Iris pigment epithelial cell (primary cell): ENCODE results near the gene FOXJ3.
"Not testable (repeated sequence)": the region's sequence is repeated elsewhere in the genome, so short reads cannot be mapped to it uniquely, and the experiment has no call there.

Experiments
- DNase-seq: peaks from one replicate; pipeline ENCODE4 v3.0.0-alpha.2; 2011; ENCODE audit warnings: low read depth

The FOXJ3 gene

GRCh38 chr1:42251042-42251441, 84.0 kb downstream of the FOXJ3 start:
- DNase-seq: no peak

- no peak for DNase-seq
Observed at GRCh38 chr1:42250164-42250563, 84.9 kb downstream of the FOXJ3 start.

- peak; percentile 62 for DNase-seq
Observed at GRCh38 chr1:42240966-42241755, 93.9 kb downstream of the FOXJ3 start.

- peak; percentile 54 for DNase-seq
Observed at GRCh38 chr1:42239555-42239954, 95.5 kb downstream of the FOXJ3 start.

GRCh38 chr1:42239041-42239440, 96.0 kb downstream of the FOXJ3 start:
- no peak for DNase-seq

GRCh38 chr1:42231253-42231652, 103.8 kb downstream of the FOXJ3 start:
- DNase-seq: no peak

- DNase-seq: no peak
Observed at GRCh38 chr1:42228938-42229337, 106.1 kb downstream of the FOXJ3 start.

- DNase-seq: peak; percentile 64
Observed at GRCh38 chr1:42223036-42223435, 112.0 kb downstream of the FOXJ3 start.

GRCh38 chr1:42221952-42222606, 113.0 kb downstream of the FOXJ3 start:
- peak; percentile 91 for DNase-seq

GRCh38 chr1:42221456-42221855, 113.6 kb downstream of the FOXJ3 start:
- no peak for DNase-seq

GRCh38 chr1:42219627-42220026, 115.4 kb downstream of the FOXJ3 start:
- DNase-seq: no peak

GRCh38 chr1:42214447-42214871, 120.6 kb downstream of the FOXJ3 start:
- DNase-seq: peak; percentile 91

- DNase-seq: no peak
Observed at GRCh38 chr1:42211224-42211623, 123.8 kb downstream of the FOXJ3 start.

GRCh38 chr1:42210421-42211133, 124.5 kb downstream of the FOXJ3 start:
- no peak for DNase-seq

- DNase-seq: no peak
Observed at GRCh38 chr1:42209526-42210251, 125.3 kb downstream of the FOXJ3 start.

- DNase-seq: not testable (repeated sequence)
Observed at GRCh38 chr1:42206930-42207329, 128.1 kb downstream of the FOXJ3 start.

GRCh38 chr1:42206164-42206563, 128.9 kb downstream of the FOXJ3 start:
- DNase-seq: peak; percentile 30

GRCh38 chr1:42201986-42202385, 133.0 kb downstream of the FOXJ3 start:
- no peak for DNase-seq

GRCh38 chr1:42198251-42198650, 136.8 kb downstream of the FOXJ3 start:
- no peak for DNase-seq

GRCh38 chr1:42195841-42196240, 139.2 kb downstream of the FOXJ3 start:
- DNase-seq: no peak

GRCh38 chr1:42192106-42192505, 142.9 kb downstream of the FOXJ3 start:
- DNase-seq: no peak

- no peak for DNase-seq
Observed at GRCh38 chr1:42191319-42191718, 143.7 kb downstream of the FOXJ3 start.
